HCT116 (cell line): ENCODE results near the gene NAA11. TPM values are rescaled to one million over a fixed set of nuclear protein-coding genes. Genes with fewer than 3 reads are reported as not detected.

Experiments
- ATAC-seq: fragments of 200-7000 bp; cut with Tn5 transposase; 2 replicates; pipeline ENCODE4 v1.9.1; 2020; ENCODE audit warnings: mild to moderate bottlenecking, moderate library complexity
- BruUV-seq: library from RNA; stranded (reverse); fragments of 400-500 nt; replicated peaks from 2 replicates; lab custom pipeline; 2021; lab: Mats Ljungman, UMichigan
- CTCF ChIA-PET: fragments of 300-600 bp; sonication (Branson Sonifier 250); formaldehyde crosslinking; loops from one replicate; lab custom pipeline; 2021; ENCODE audit warnings: antibody characterized with exemption; lab: Charles Lee
- POLR2A ChIA-PET: fragments of 300-600, 350-600 bp; sonication (Branson Sonifier 250); formaldehyde crosslinking; loops from one replicate; lab custom pipeline; 2021; ENCODE audit warnings: antibody characterized with exemption; lab: Charles Lee
- RAD21 ChIA-PET, 2 experiments: fragments of 300-600 bp; sonication (Branson Sonifier 250); formaldehyde crosslinking; loops; one replicate each; lab custom pipeline; 2023; ENCODE audit warnings: low total read pairs in 2 of 2; ENCODE audit not compliant: uncharacterized antibody in 2 of 2, unreplicated experiment in 2 of 2, low non-redundant PET in 1 of 2; lab: Charles Lee
- DNase-seq: peaks from one replicate; pipeline ENCODE4 v3.0.0-alpha.2; 2010; ENCODE audit warnings: low read depth, low spot score
- H2AFZ ChIP-seq: fragments of 200-600 bp; shearing (Covaris generic), sonication (generic); 2 replicates; pipeline ENCODE4 v1.6.1; 2017; ENCODE audit warnings: low read depth, mixed run types, mixed read lengths, antibody characterized with exemption, low read length; ENCODE audit not compliant: poor library complexity, severe bottlenecking
- H3K27ac ChIP-seq: 2 replicates; pipeline ENCODE4 v1.5.1; 2012; ENCODE audit warnings: low read depth, low read length
- H3K27me3 ChIP-seq: fragments of 200-600 bp; sonication (generic); 2 replicates; pipeline ENCODE4 v1.6.1; 2016; ENCODE audit warnings: mixed run types, low read length, mixed read lengths; ENCODE audit not compliant: insufficient read depth
- H3K36me3 ChIP-seq, 2 experiments: fragments of 200-500 bp in 1 of 2; fragments of 200-600 bp in 1 of 2; sonication (Bioruptor generic) in 1 of 2; sonication (generic) in 1 of 2; 2 replicates each; pipeline versions ENCODE4 v1.5.1 to v1.6.1; 2014 to 2016; ENCODE audit warnings: low read length in 2 of 2, inconsistent platforms in 1 of 2, mixed read lengths in 1 of 2, mixed run types in 1 of 2; ENCODE audit not compliant: insufficient read depth in 2 of 2, control insufficient read depth in 1 of 2
- H3K4me1 ChIP-seq, 2 experiments: fragments of 200-600 bp in 1 of 2; sonication (generic) in 1 of 2; 2 replicates each; pipeline versions ENCODE4 v1.5.1 to v1.6.1; 2012 to 2017; ENCODE audit warnings: low read length in 2 of 2, inconsistent platforms in 1 of 2, mild to moderate bottlenecking in 1 of 2, mixed read lengths in 1 of 2, mixed run types in 1 of 2, moderate library complexity in 1 of 2; ENCODE audit not compliant: insufficient read depth in 2 of 2, control insufficient read depth in 1 of 2
- H3K4me2 ChIP-seq: fragments of 200-600 bp; sonication (generic); 2 replicates; pipeline ENCODE4 v1.6.1; 2017; ENCODE audit warnings: mixed run types, low read length, mixed read lengths
- H3K4me3 ChIP-seq, 2 experiments: fragments of 200-600 bp in 1 of 2; sonication (generic) in 1 of 2; replicated peaks in 1 of 2; 2 replicates each; pipeline ENCODE4 v1.5.1; 2011 to 2016; ENCODE audit warnings: low read length in 2 of 2, control low read depth in 1 of 2, low read depth in 1 of 2, mild to moderate bottlenecking in 1 of 2, mixed read lengths in 1 of 2, mixed run types in 1 of 2
- H3K79me2 ChIP-seq: fragments of 200-600 bp; sonication (generic); 2 replicates; pipeline ENCODE4 v1.6.1; 2017; ENCODE audit warnings: mild to moderate bottlenecking, mixed run types, low read length, moderate library complexity, mixed read lengths; ENCODE audit not compliant: insufficient read depth
- H3K9ac ChIP-seq: fragments of 200-600 bp; sonication (generic); 2 replicates; pipeline ENCODE4 v1.6.1; 2016; ENCODE audit warnings: low read length, mixed read lengths
- H3K9me2 ChIP-seq: fragments of 200-600 bp; sonication (generic), shearing (Covaris generic); 2 replicates; pipeline ENCODE4 v1.6.1; 2017; ENCODE audit warnings: mixed run types, mild to moderate bottlenecking, moderate library complexity; ENCODE audit not compliant: insufficient read depth
- H3K9me3 ChIP-seq, 2 experiments: fragments of 200-500 bp in 1 of 2; fragments of 200-600 bp in 1 of 2; sonication (Bioruptor generic) in 1 of 2; sonication (generic) in 1 of 2; 2 replicates each; pipeline ENCODE4 v1.6.1; 2014 to 2017; ENCODE audit warnings: low read length in 2 of 2, mixed read lengths in 2 of 2, inconsistent platforms in 1 of 2, low read depth in 1 of 2, mild to moderate bottlenecking in 1 of 2, mixed run types in 1 of 2, moderate library complexity in 1 of 2; ENCODE audit not compliant: control insufficient read depth in 1 of 2, insufficient read depth in 1 of 2
- H4K20me1 ChIP-seq: fragments of 200-600 bp; sonication (generic), shearing (Covaris generic); 2 replicates; pipeline ENCODE4 v1.6.1; 2017; ENCODE audit warnings: mixed run types, mild to moderate bottlenecking, moderate library complexity; ENCODE audit not compliant: insufficient read depth
- ATF3 ChIP-seq: IDR thresholded peaks from 2 replicates; pipeline ENCODE4 v1.6.1; 2012
- CEBPB ChIP-seq: IDR thresholded peaks from 2 replicates; pipeline ENCODE4 v1.6.1; 2012; ENCODE audit warnings: low read depth
- CTCF ChIP-seq, 3 experiments: fragments of 200-600 bp in 1 of 3; sonication (generic) in 1 of 3; IDR thresholded peaks in 2 of 3; conservative IDR thresholded peaks in 1 of 3; 2 replicates each; pipeline ENCODE4 v1.5.1; 2012 to 2017; ENCODE audit warnings: low read depth in 2 of 3, low read length in 2 of 3, antibody characterized with exemption in 1 of 3, borderline replicate concordance in 1 of 3, control low read depth in 1 of 3, mild to moderate bottlenecking in 1 of 3, mixed read lengths in 1 of 3, mixed run types in 1 of 3, moderate library complexity in 1 of 3; ENCODE audit not compliant: insufficient read depth in 1 of 3
- EGR1 ChIP-seq: IDR thresholded peaks from 2 replicates; pipeline ENCODE4 v1.6.1; 2012; ENCODE audit warnings: low read depth
- ELF1 ChIP-seq: IDR thresholded peaks from 2 replicates; pipeline ENCODE4 v1.6.1; 2012; ENCODE audit warnings: low read depth, borderline replicate concordance
- EZH2 ChIP-seq: fragments of 200-600 bp; sonication (generic); IDR thresholded peaks from 2 replicates; pipeline ENCODE4 v1.6.1; 2017; ENCODE audit warnings: antibody characterized with exemption, mixed run types
- EZH2phosphoT487 ChIP-seq: fragments of 200-600 bp; IDR thresholded peaks from 2 replicates; pipeline ENCODE4 v1.6.1; 2018; ENCODE audit warnings: antibody characterized with exemption, borderline replicate concordance
- FOSL1 ChIP-seq: IDR thresholded peaks from 2 replicates; pipeline ENCODE4 v1.6.1; 2012; ENCODE audit warnings: low read depth
- JUND ChIP-seq: IDR thresholded peaks from 2 replicates; pipeline ENCODE4 v1.6.1; 2012
- POLR2A ChIP-seq: IDR thresholded peaks from 2 replicates; pipeline ENCODE4 v1.7.0; 2011; ENCODE audit warnings: borderline replicate concordance; ENCODE audit not compliant: insufficient read depth, insufficient read length; ENCODE audit errors: extremely low read depth
- POLR2AphosphoS5 ChIP-seq: IDR thresholded peaks from 2 replicates; pipeline ENCODE4 v1.6.1; 2011; ENCODE audit warnings: mild to moderate bottlenecking, low read depth, low read length, moderate library complexity
- SIN3A ChIP-seq: IDR thresholded peaks from 2 replicates; pipeline ENCODE4 v1.6.1; 2012; ENCODE audit warnings: low read depth
- SRF ChIP-seq: IDR thresholded peaks from 2 replicates; pipeline ENCODE4 v1.6.1; 2012; ENCODE audit warnings: low read depth
- TCF7L2 ChIP-seq: IDR thresholded peaks from 2 replicates; pipeline ENCODE4 v1.7.0; 2011; ENCODE audit warnings: borderline replicate concordance, inconsistent platforms; ENCODE audit not compliant: insufficient read depth, insufficient read length; ENCODE audit errors: extremely low read depth
- YY1 ChIP-seq: IDR thresholded peaks from 2 replicates; pipeline ENCODE4 v1.6.1; 2011; ENCODE audit warnings: low read length, low read depth, moderate library complexity, mild to moderate bottlenecking; ENCODE audit not compliant: insufficient replicate concordance; ENCODE audit errors: extremely low read depth
- ZFX ChIP-seq: fragments of 450-650 bp; IDR thresholded peaks from 2 replicates; pipeline ENCODE4 v1.6.1; 2017
- ZNF274 ChIP-seq: fragments of 200-500 bp; sonication (Bioruptor generic); IDR thresholded peaks from 2 replicates; pipeline ENCODE4 v1.6.1; 2014; ENCODE audit warnings: mild to moderate bottlenecking, low read depth, low read length, inconsistent platforms
- intact Hi-C: fragments of 100-400 bp; cut with micrococcal nuclease; formaldehyde crosslinking; loops from 2 replicates; pipeline ENCODE4 v1.10.0; 2022
- total RNA-seq: library from RNA; stranded (reverse); gene quantifications from one replicate; pipeline ENCODE4 v1.2.1, GENCODE V29; 2021; ENCODE audit not compliant: unreplicated experiment
- TF ChIP-seq, protein P1 (sequence below): IDR thresholded peaks from 2 replicates; pipeline ENCODE4 v1.6.1; 2012; ENCODE audit warnings: low read depth
- TF ChIP-seq, protein P2 (sequence below): IDR thresholded peaks from 2 replicates; pipeline ENCODE4 v1.6.1; 2011; ENCODE audit warnings: mild to moderate bottlenecking, low read length, moderate library complexity; ENCODE audit not compliant: insufficient replicate concordance; ENCODE audit errors: extremely low read depth
- TF ChIP-seq, protein P3 (sequence below): IDR thresholded peaks from 2 replicates; pipeline ENCODE4 v1.6.1; 2012

Gene NAA11
- total RNA-seq, 1 experiment from 2014 or later, result not detected

DNA sequence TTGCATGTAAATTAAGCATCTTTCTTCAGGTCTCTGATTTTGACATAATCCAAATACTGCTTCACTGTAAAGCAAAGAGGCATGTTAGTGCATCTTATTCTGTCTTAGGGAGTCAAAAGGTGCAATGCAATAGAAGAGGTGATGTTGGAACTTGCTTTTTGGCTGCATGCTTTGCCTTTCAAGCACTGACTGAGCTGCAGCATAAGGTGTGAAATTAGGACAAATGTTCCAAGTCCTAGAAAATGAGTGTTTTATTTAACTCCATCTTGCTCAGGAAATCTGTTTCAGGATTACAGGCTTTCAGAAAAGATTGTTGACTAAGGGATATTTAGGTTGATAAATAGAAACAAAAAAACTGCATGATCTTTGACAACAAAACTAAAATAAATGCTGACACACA lies 30.8 kb downstream of the NAA11 start:
- TF ChIP-seq SIN3A (no peak), TCF7L2 (no peak), ELF1 (no peak), ZNF274 (no peak), EGR1 (no peak), ATF3 (no peak), YY1 (no peak), EZH2phosphoT487 (no peak), ZFX (no peak), JUND (no peak), EZH2 (no peak), POLR2AphosphoS5 (no peak), CTCF (IDR thresholded peaks at IDR 0.05 in 2 of 3, conservative IDR thresholded peaks at IDR 0.05 in 1 of 3; ENCODE audit: borderline replicate concordance in 1 of 3, insufficient read depth in 1 of 3, low read depth in 2 of 3, low read length in 2 of 3) (no peak), CEBPB (no peak), FOSL1 (no peak), SRF (no peak), POLR2A (no peak)
- TF ChIP-seq, protein P1, sequence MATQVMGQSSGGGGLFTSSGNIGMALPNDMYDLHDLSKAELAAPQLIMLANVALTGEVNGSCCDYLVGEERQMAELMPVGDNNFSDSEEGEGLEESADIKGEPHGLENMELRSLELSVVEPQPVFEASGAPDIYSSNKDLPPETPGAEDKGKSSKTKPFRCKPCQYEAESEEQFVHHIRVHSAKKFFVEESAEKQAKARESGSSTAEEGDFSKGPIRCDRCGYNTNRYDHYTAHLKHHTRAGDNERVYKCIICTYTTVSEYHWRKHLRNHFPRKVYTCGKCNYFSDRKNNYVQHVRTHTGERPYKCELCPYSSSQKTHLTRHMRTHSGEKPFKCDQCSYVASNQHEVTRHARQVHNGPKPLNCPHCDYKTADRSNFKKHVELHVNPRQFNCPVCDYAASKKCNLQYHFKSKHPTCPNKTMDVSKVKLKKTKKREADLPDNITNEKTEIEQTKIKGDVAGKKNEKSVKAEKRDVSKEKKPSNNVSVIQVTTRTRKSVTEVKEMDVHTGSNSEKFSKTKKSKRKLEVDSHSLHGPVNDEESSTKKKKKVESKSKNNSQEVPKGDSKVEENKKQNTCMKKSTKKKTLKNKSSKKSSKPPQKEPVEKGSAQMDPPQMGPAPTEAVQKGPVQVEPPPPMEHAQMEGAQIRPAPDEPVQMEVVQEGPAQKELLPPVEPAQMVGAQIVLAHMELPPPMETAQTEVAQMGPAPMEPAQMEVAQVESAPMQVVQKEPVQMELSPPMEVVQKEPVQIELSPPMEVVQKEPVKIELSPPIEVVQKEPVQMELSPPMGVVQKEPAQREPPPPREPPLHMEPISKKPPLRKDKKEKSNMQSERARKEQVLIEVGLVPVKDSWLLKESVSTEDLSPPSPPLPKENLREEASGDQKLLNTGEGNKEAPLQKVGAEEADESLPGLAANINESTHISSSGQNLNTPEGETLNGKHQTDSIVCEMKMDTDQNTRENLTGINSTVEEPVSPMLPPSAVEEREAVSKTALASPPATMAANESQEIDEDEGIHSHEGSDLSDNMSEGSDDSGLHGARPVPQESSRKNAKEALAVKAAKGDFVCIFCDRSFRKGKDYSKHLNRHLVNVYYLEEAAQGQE, result no peak
- TF ChIP-seq, protein P2, sequence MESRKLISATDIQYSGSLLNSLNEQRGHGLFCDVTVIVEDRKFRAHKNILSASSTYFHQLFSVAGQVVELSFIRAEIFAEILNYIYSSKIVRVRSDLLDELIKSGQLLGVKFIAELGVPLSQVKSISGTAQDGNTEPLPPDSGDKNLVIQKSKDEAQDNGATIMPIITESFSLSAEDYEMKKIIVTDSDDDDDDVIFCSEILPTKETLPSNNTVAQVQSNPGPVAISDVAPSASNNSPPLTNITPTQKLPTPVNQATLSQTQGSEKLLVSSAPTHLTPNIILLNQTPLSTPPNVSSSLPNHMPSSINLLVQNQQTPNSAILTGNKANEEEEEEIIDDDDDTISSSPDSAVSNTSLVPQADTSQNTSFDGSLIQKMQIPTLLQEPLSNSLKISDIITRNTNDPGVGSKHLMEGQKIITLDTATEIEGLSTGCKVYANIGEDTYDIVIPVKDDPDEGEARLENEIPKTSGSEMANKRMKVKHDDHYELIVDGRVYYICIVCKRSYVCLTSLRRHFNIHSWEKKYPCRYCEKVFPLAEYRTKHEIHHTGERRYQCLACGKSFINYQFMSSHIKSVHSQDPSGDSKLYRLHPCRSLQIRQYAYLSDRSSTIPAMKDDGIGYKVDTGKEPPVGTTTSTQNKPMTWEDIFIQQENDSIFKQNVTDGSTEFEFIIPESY, result no peak
- TF ChIP-seq, protein P3, sequence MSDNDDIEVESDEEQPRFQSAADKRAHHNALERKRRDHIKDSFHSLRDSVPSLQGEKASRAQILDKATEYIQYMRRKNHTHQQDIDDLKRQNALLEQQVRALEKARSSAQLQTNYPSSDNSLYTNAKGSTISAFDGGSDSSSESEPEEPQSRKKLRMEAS, result no peak
- Histone ChIP-seq H3K9me3 (no peaks in the 10 kb centered on the region), H3K4me1 (no peaks in the 10 kb centered on the region), H3K4me2 (no peak overlapping the region), H3K27ac (no peak overlapping the region), H4K20me1 (no peaks in the 10 kb centered on the region), H3K27me3 (peaks cover 18% of the 10 kb centered on the region; the same call in 1 of the 2 replicates), H3K4me3 (no peak overlapping the region), H3K9ac (no peak overlapping the region), H3K36me3 (no peaks in the 10 kb centered on the region), H2AFZ (no peak overlapping the region), H3K79me2 (no peaks in the 10 kb centered on the region), H3K9me2 (no peaks in the 10 kb centered on the region)
- no peak for DNase-seq
- intact Hi-C loops, result no loop called here
- ATAC-seq, result no peak
- ChIA-PET CTCF (no interaction called here), POLR2A (no interaction called here), RAD21 (no interaction called here)
- no TSS peak for BruUV-seq
